MG63 (cell line): Measurements from ENCODE around the gene CAGE1. TPM values are rescaled to one million over a fixed set of nuclear protein-coding genes. Genes with fewer than 3 reads are reported as not detected.

ENCODE experiments used
- DNase-seq: peaks from one replicate; pipeline ENCODE4 v3.0.0-alpha.2; 2020
- H3K27me3 ChIP-seq: fragments of 250-450 bp; sonication (Bioruptor Pico); 2 replicates; pipeline ENCODE4 v1.5.1; 2020; ENCODE audit warnings: mild to moderate bottlenecking, moderate library complexity
- H3K36me3 ChIP-seq: fragments of 250-450 bp; sonication (Bioruptor Pico); 2 replicates; pipeline ENCODE4 v1.5.1; 2020; ENCODE audit warnings: mild to moderate bottlenecking, moderate library complexity
- H3K4me3 ChIP-seq: fragments of 250-450 bp; sonication (Bioruptor Pico); 2 replicates; pipeline ENCODE4 v1.5.1; 2020; ENCODE audit warnings: mild to moderate bottlenecking, moderate library complexity
- H3K9me3 ChIP-seq: fragments of 250-450 bp; sonication (Bioruptor Pico); 2 replicates; pipeline ENCODE4 v1.5.1; 2020; ENCODE audit warnings: mild to moderate bottlenecking, moderate library complexity
- total RNA-seq: library from RNA; depleted of rRNA; stranded (reverse); fragments of >200 nt; shearing (Covaris generic); gene quantifications from 2 replicates; pipeline ENCODE4 v1.2.3, GENCODE V29; 2014; ENCODE audit warnings: low replicate concordance

Gene CAGE1
- total RNA-seq, 1 experiment from 2014 or later: 0.49 TPM

GRCh38 chr6:7417684-7418083 is 28.1 kb upstream of the CAGE1 start:
- DNase-seq: no peak
- Histone ChIP-seq H3K27me3 (no peaks in the 10 kb centered on the region), H3K36me3 (peaks cover 48% of the 10 kb centered on the region), H3K4me3 (no peak overlapping the region), H3K9me3 (no peaks in the 10 kb centered on the region)

GRCh38 chr6:7414811-7415210 is 25.3 kb upstream of the CAGE1 start:
- Histone ChIP-seq H3K27me3 (no peaks in the 10 kb centered on the region), H3K36me3 (peaks cover 65% of the 10 kb centered on the region), H3K9me3 (no peaks in the 10 kb centered on the region), H3K4me3 (no peak overlapping the region)
- no peak for DNase-seq

- H3K27me3 ChIP-seq: no peaks in the 10 kb centered on the region
- H3K36me3 ChIP-seq: peaks cover 70% of the 10 kb centered on the region
- no peak for DNase-seq
- no peaks in the 10 kb centered on the region for H3K9me3 ChIP-seq
- H3K4me3 ChIP-seq: no peak overlapping the region
Observed at GRCh38 chr6:7413151-7413823, 23.7 kb upstream of the CAGE1 start.

- Histone ChIP-seq H3K4me3 (no peak overlapping the region), H3K27me3 (no peaks in the 10 kb centered on the region), H3K9me3 (no peaks in the 10 kb centered on the region), H3K36me3 (peaks cover 72% of the 10 kb centered on the region)
- no peak for DNase-seq
Observed at GRCh38 chr6:7411328-7411727, 21.8 kb upstream of the CAGE1 start.

GRCh38 chr6:7410851-7411250 is 21.3 kb upstream of the CAGE1 start:
- H3K36me3 ChIP-seq: peaks cover 68% of the 10 kb centered on the region
- no peak for DNase-seq

GRCh38 chr6:7409740-7410139 is 20.2 kb upstream of the CAGE1 start:
- H3K36me3 ChIP-seq: peaks cover 64% of the 10 kb centered on the region
- H3K9me3 ChIP-seq: no peaks in the 10 kb centered on the region
- H3K27me3 ChIP-seq: no peaks in the 10 kb centered on the region
- no peak for DNase-seq
- H3K4me3 ChIP-seq: no peak overlapping the region

More at GRCh38 chr6:7410851-7411250, 21.3 kb upstream of the CAGE1 start:
- Histone ChIP-seq H3K9me3 (no peaks in the 10 kb centered on the region), H3K27me3 (no peaks in the 10 kb centered on the region), H3K4me3 (no peak overlapping the region)

- no peaks in the 10 kb centered on the region for H3K27me3 ChIP-seq
- H3K9me3 ChIP-seq: no peaks in the 10 kb centered on the region
- peaks cover 78% of the 10 kb centered on the region for H3K36me3 ChIP-seq
- no peak overlapping the region for H3K4me3 ChIP-seq
- DNase-seq: no peak
Observed at GRCh38 chr6:7406743-7407142, 17.2 kb upstream of the CAGE1 start.

- Histone ChIP-seq H3K36me3 (peaks cover 73% of the 10 kb centered on the region), H3K4me3 (no peak overlapping the region), H3K9me3 (no peaks in the 10 kb centered on the region), H3K27me3 (no peaks in the 10 kb centered on the region)
- no peak for DNase-seq
Observed at GRCh38 chr6:7404546-7404945, 15.0 kb upstream of the CAGE1 start.

GRCh38 chr6:7402716-7403115 is 13.2 kb upstream of the CAGE1 start:
- Histone ChIP-seq H3K36me3 (peaks cover 67% of the 10 kb centered on the region), H3K4me3 (no peak overlapping the region), H3K9me3 (no peaks in the 10 kb centered on the region), H3K27me3 (no peaks in the 10 kb centered on the region)
- no peak for DNase-seq

- no peak for DNase-seq
- H3K27me3 ChIP-seq: no peaks in the 10 kb centered on the region
- H3K4me3 ChIP-seq: no peak overlapping the region
- no peaks in the 10 kb centered on the region for H3K9me3 ChIP-seq
- peaks cover 71% of the 10 kb centered on the region for H3K36me3 ChIP-seq
Observed at GRCh38 chr6:7401075-7401474, 11.5 kb upstream of the CAGE1 start.

- peaks cover 50% of the 10 kb centered on the region for H3K36me3 ChIP-seq
- no peak overlapping the region for H3K4me3 ChIP-seq
- DNase-seq: peak; percentile 2
- H3K27me3 ChIP-seq: no peaks in the 10 kb centered on the region
- H3K9me3 ChIP-seq: no peaks in the 10 kb centered on the region
Observed at GRCh38 chr6:7392402-7392801, 2.9 kb upstream of the CAGE1 start.

- Histone ChIP-seq H3K9me3 (no peaks in the 10 kb centered on the region), H3K36me3 (peaks cover 40% of the 10 kb centered on the region), H3K27me3 (no peaks in the 10 kb centered on the region), H3K4me3 (peak overlapping the region; percentile 97)
- no peak for DNase-seq
Observed at GRCh38 chr6:7391151-7391550, 1.6 kb upstream of the CAGE1 start.

GRCh38 chr6:7390226-7390878 is 810 bp upstream of the CAGE1 start:
- no peak for DNase-seq
- H3K4me3 ChIP-seq: peak overlapping the region; percentile 97

GRCh38 chr6:7389162-7389450 is 436 bp downstream of the CAGE1 start:
- Histone ChIP-seq H3K36me3 (peaks cover 24% of the 10 kb centered on the region), H3K27me3 (no peaks in the 10 kb centered on the region), H3K9me3 (no peaks in the 10 kb centered on the region), H3K4me3 (peak overlapping the region; percentile 97)
- DNase-seq: peak; percentile 65

More at GRCh38 chr6:7390226-7390878, 810 bp upstream of the CAGE1 start:
- H3K27me3 ChIP-seq: no peaks in the 10 kb centered on the region
- H3K9me3 ChIP-seq: no peaks in the 10 kb centered on the region
- H3K36me3 ChIP-seq: peaks cover 35% of the 10 kb centered on the region

- Histone ChIP-seq H3K4me3 (no peak overlapping the region), H3K27me3 (no peaks in the 10 kb centered on the region; the same call in 1 of the 2 replicates), H3K9me3 (no peaks in the 10 kb centered on the region), H3K36me3 (no peaks in the 10 kb centered on the region)
- no peak for DNase-seq
Observed at GRCh38 chr6:7381092-7381491, 8.4 kb downstream of the CAGE1 start.

GRCh38 chr6:7378740-7379139 is 10.8 kb downstream of the CAGE1 start:
- H3K4me3 ChIP-seq: no peak overlapping the region
- no peaks in the 10 kb centered on the region for H3K36me3 ChIP-seq

GRCh38 chr6:7377961-7378360 is 11.6 kb downstream of the CAGE1 start:
- H3K4me3 ChIP-seq: no peak overlapping the region
- DNase-seq: no peak
- H3K36me3 ChIP-seq: no peaks in the 10 kb centered on the region
- H3K27me3 ChIP-seq: no peaks in the 10 kb centered on the region; the same call in 1 of the 2 replicates
- no peaks in the 10 kb centered on the region for H3K9me3 ChIP-seq

More at GRCh38 chr6:7378740-7379139, 10.8 kb downstream of the CAGE1 start:
- Histone ChIP-seq H3K9me3 (no peaks in the 10 kb centered on the region), H3K27me3 (no peaks in the 10 kb centered on the region; the same call in 1 of the 2 replicates)
- DNase-seq: no peak

GRCh38 chr6:7373739-7374138 is 15.8 kb downstream of the CAGE1 start:
- H3K27me3 ChIP-seq: no peaks in the 10 kb centered on the region; the same call in 1 of the 2 replicates
- no peaks in the 10 kb centered on the region for H3K9me3 ChIP-seq
- no peaks in the 10 kb centered on the region for H3K36me3 ChIP-seq
- DNase-seq: no peak
- H3K4me3 ChIP-seq: no peak overlapping the region
